SKM-1 (cell line): ENCODE data around the gene CARD10.

ENCODE experiments used
- DNase-seq: peaks from one replicate; lab custom pipeline; 2025; ENCODE audit not compliant: unreplicated experiment; lab: John Stamatoyannopoulos, UW

Gene CARD10

DNA sequence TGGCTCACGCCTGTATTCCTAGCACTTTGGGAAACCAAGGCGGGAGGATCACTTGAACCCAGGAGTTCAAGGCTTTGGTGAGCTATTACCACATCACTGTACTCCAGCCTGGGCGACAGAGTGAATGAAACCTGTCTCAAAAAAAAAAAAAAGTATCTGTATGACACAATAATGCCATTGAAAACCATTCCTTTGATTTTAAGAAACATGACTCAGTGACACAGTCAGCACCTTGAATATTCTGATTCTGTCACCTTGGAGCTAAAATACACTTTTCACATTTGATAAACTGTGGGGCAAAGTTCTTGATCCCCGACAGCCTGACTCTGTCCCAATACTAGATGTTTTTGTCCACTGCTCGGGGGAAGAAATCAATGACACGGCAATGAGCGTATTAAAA, 75.2 kb downstream of the CARD10 start:
- no peak for DNase-seq

DNA sequence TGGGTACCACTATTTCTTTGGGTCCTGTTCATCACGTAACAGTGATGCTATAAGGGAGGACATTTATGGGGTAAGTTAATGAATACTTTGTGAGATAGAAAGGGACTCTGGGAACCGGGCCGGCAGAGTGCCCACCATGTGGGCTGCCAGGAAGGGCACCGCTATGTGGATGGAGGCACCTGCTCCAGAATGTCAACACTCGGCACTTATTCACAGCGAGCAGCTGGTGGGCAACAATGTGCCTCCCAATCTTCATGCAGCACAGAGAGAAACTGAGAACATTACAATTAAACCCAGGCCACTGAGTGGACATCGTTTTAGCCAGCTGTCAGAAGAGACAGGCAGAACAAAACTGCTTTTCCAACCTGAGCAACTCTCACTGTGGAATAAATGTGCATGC, 76.1 kb downstream of the CARD10 start:
- no peak for DNase-seq

DNA sequence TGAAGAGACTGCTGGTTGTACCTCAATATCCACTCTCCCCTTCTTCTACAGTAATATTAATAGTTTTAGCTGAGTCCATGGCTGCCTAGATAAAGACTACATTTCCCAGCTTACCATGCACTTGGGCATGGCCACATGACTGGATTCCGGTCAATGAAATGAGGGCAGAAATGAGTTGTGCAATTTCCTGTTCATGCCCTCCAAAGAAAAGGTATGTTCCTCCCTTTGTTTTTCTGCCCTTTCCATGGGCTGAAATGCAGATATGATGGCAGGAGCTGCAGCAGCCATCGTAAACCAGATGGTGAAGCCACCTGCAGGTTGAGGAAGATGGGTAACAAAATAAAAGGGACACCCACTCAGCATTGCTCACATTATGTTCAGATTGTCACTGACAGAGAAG, 76.7 kb downstream of the CARD10 start:
- DNase-seq: no peak

DNA sequence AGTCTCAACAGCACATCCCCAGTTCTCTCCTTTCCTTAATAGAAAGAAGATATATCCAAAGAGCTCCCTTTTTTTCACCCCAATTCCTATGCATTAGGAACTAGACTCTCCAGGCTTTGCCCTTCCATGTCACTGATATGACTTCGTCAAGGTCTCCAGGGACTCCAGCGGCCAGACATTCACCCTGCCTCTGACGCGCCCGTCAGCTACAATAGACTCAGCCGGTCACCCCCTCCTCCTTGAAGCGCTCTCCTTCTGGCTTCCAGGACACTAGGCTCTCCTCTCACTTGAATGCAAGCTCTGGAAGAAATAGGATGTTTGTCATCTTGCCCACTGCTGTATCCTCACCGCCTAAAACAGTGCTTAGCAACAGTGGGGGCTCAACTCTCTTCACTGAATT, 77.1 kb downstream of the CARD10 start:
- no peak for DNase-seq

DNA sequence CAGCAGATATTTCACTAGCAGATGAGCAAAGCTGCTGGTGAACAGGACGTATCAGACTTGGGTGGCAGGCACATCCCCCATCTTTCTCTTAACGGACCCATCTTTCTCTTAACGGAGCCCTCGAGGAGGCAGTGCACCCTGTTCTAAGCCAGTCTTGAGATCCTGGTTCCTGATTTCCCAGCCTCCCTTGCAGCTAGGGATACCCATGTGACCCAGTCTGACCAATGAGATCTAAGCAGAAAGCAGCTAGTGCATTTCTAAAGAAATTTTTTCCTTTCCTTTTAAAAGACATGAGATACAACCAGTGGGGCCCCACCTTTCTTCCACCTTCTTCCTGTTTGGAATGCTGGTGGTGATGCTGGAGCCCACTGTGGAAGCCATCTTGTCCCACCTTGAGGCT, 78.3 kb downstream of the CARD10 start:
- DNase-seq: no peak
